Measurements from ENCODE around the gene SARNP.

Gene SARNP

GRCh38 chr12:55746174-55746912, 71.2 kb downstream of the SARNP start:
- H3K4me3 Mint-ChIP-seq = no peak overlapping the region
- peak overlapping the region; percentile 23 for H3K27ac Mint-ChIP-seq

GRCh38 chr12:55745361-55746173, 72.0 kb downstream of the SARNP start:
- Mint-ChIP-seq H3K4me3 (peak overlapping the region; percentile 89), H3K27ac (peak overlapping the region; percentile 23), H3K9me3 (no peaks in the 10 kb centered on the region), H3K4me1 (ENCODE audit: low read depth) (peaks cover 28% of the 10 kb centered on the region), H3K27me3 (no peaks in the 10 kb centered on the region), H3K36me3 (ENCODE audit: low read depth) (peaks cover 32% of the 10 kb centered on the region)
- DNase-seq = no peak

More at GRCh38 chr12:55746174-55746912, 71.2 kb downstream of the SARNP start:
- Mint-ChIP-seq H3K36me3 (ENCODE audit: low read depth) (peaks cover 40% of the 10 kb centered on the region), H3K27me3 (no peaks in the 10 kb centered on the region), H3K9me3 (no peaks in the 10 kb centered on the region), H3K4me1 (ENCODE audit: low read depth) (peaks cover 25% of the 10 kb centered on the region)
- DNase-seq = no peak

GRCh38 chr12:55744340-55745030, 73.0 kb downstream of the SARNP start:
- Mint-ChIP-seq H3K9me3 (no peaks in the 10 kb centered on the region), H3K27me3 (no peaks in the 10 kb centered on the region), H3K36me3 (ENCODE audit: low read depth) (peaks cover 23% of the 10 kb centered on the region), H3K27ac (peak overlapping the region; percentile 81), H3K4me1 (ENCODE audit: low read depth) (peaks cover 28% of the 10 kb centered on the region), H3K4me3 (peak overlapping the region; percentile 89)
- DNase-seq = no peak

GRCh38 chr12:55743406-55744339, 73.9 kb downstream of the SARNP start:
- peaks cover 30% of the 10 kb centered on the region for H3K4me1 Mint-ChIP-seq (ENCODE audit: low read depth)
- peak overlapping the region; percentile 81 for H3K27ac Mint-ChIP-seq

GRCh38 chr12:55742719-55743405, 74.7 kb downstream of the SARNP start, which contains the start of gene GDF11:
Gene GDF11 (plus strand): TSS chr12:55743122. CDS start chr12:55743317, 195 bp downstream.
- H3K9me3 Mint-ChIP-seq = no peaks in the 10 kb centered on the region
- peaks cover 36% of the 10 kb centered on the region for H3K4me1 Mint-ChIP-seq (ENCODE audit: low read depth)

More at GRCh38 chr12:55743406-55744339, 73.9 kb downstream of the SARNP start:
- Mint-ChIP-seq H3K4me3 (peak overlapping the region; percentile 89), H3K36me3 (ENCODE audit: low read depth) (peaks cover 15% of the 10 kb centered on the region), H3K27me3 (no peaks in the 10 kb centered on the region), H3K9me3 (no peaks in the 10 kb centered on the region)
- DNase-seq = peak; percentile 74

GRCh38 chr12:55741931-55742680, 75.4 kb downstream of the SARNP start:
- peak overlapping the region; percentile 82 for H3K27ac Mint-ChIP-seq
- peak overlapping the region; percentile 76 for H3K4me3 Mint-ChIP-seq
- H3K27me3 Mint-ChIP-seq = no peaks in the 10 kb centered on the region
- no peak for DNase-seq
- H3K36me3 Mint-ChIP-seq (ENCODE audit: low read depth) = peaks cover 9% of the 10 kb centered on the region
- H3K9me3 Mint-ChIP-seq = no peaks in the 10 kb centered on the region
- H3K4me1 Mint-ChIP-seq (ENCODE audit: low read depth) = peaks cover 44% of the 10 kb centered on the region

More at GRCh38 chr12:55742719-55743405, 74.7 kb downstream of the SARNP start, which contains the start of gene GDF11:
- Mint-ChIP-seq H3K4me3 (peak within 1 kb of the TSS; percentile 89), H3K27ac (peak within 1 kb of the TSS; percentile 82), H3K27me3 (no peaks in the 10 kb centered on the region), H3K36me3 (ENCODE audit: low read depth) (peaks cover 11% of the 10 kb centered on the region)
- peak; percentile 81 for DNase-seq

- H3K27ac Mint-ChIP-seq = no peak overlapping the region
- H3K9me3 Mint-ChIP-seq = no peaks in the 10 kb centered on the region
- peaks cover 27% of the 10 kb centered on the region for H3K4me1 Mint-ChIP-seq (ENCODE audit: low read depth)
- DNase-seq = no peak
- peaks cover 6% of the 10 kb centered on the region for H3K36me3 Mint-ChIP-seq (ENCODE audit: low read depth)
- no peaks in the 10 kb centered on the region for H3K27me3 Mint-ChIP-seq
- peak overlapping the region; percentile 79 for H3K4me3 Mint-ChIP-seq
These were observed 78.5 kb downstream of the SARNP start for GRCh38 chr12:55739025-55739378.

GRCh38 chr12:55738123-55739024, 79.2 kb downstream of the SARNP start:
- Mint-ChIP-seq H3K27ac (peak overlapping the region; percentile 91), H3K27me3 (no peaks in the 10 kb centered on the region), H3K4me3 (peak overlapping the region; percentile 79), H3K36me3 (ENCODE audit: low read depth) (peaks cover under 1% of the 10 kb centered on the region), H3K9me3 (no peaks in the 10 kb centered on the region), H3K4me1 (ENCODE audit: low read depth) (peaks cover 27% of the 10 kb centered on the region)
- peak; percentile 82 for DNase-seq

GRCh38 chr12:55737581-55738122, 79.9 kb downstream of the SARNP start:
- no peak for DNase-seq
- H3K27me3 Mint-ChIP-seq = no peaks in the 10 kb centered on the region

GRCh38 chr12:55736780-55737580, 80.5 kb downstream of the SARNP start:
- Mint-ChIP-seq H3K27ac (peak overlapping the region; percentile 72), H3K4me3 (no peak overlapping the region), H3K9me3 (no peaks in the 10 kb centered on the region), H3K36me3 (ENCODE audit: low read depth) (no peaks in the 10 kb centered on the region), H3K4me1 (ENCODE audit: low read depth) (peaks cover 22% of the 10 kb centered on the region), H3K27me3 (no peaks in the 10 kb centered on the region)
- DNase-seq = peak; percentile 73

More at GRCh38 chr12:55737581-55738122, 79.9 kb downstream of the SARNP start:
- no peaks in the 10 kb centered on the region for H3K9me3 Mint-ChIP-seq
- H3K4me1 Mint-ChIP-seq (ENCODE audit: low read depth) = peaks cover 25% of the 10 kb centered on the region
- peak overlapping the region; percentile 79 for H3K4me3 Mint-ChIP-seq
- peak overlapping the region; percentile 91 for H3K27ac Mint-ChIP-seq
- H3K36me3 Mint-ChIP-seq (ENCODE audit: low read depth) = no peaks in the 10 kb centered on the region

- Mint-ChIP-seq H3K36me3 (ENCODE audit: low read depth) (no peaks in the 10 kb centered on the region), H3K9me3 (no peaks in the 10 kb centered on the region), H3K4me3 (no peak overlapping the region), H3K27me3 (no peaks in the 10 kb centered on the region), H3K27ac (no peak overlapping the region), H3K4me1 (ENCODE audit: low read depth) (peaks cover 24% of the 10 kb centered on the region)
- DNase-seq = no peak
These were observed 81.4 kb downstream of the SARNP start for GRCh38 chr12:55736076-55736475.
